Putamen (tissue), 1 donor: Measurements from ENCODE around the gene TMEM135.
"Not testable (repeated sequence)": the region's sequence is repeated elsewhere in the genome, so short reads cannot be mapped to it uniquely, and the experiment has no call there.

Source experiments
- DNase-seq: peaks from one replicate; pipeline ENCODE4 v3.0.0-alpha.2; 2016; ENCODE audit warnings: low spot score

The TMEM135 gene

GRCh38 chr11:87141980-87142514 lies 104.3 kb downstream of the TMEM135 start:
- DNase-seq, result no peak

- no peak for DNase-seq
These were observed 104.9 kb downstream of the TMEM135 start for GRCh38 chr11:87142594-87142993.

GRCh38 chr11:87143641-87144040 lies 105.9 kb downstream of the TMEM135 start:
- DNase-seq, result no peak

GRCh38 chr11:87144252-87144651 lies 106.5 kb downstream of the TMEM135 start:
- DNase-seq, result no peak

GRCh38 chr11:87148749-87149148 lies 111.0 kb downstream of the TMEM135 start:
- no peak for DNase-seq

- DNase-seq, result not testable (repeated sequence)
These were observed 112.0 kb downstream of the TMEM135 start for GRCh38 chr11:87149782-87150181.

- no peak for DNase-seq
These were observed 113.2 kb downstream of the TMEM135 start for GRCh38 chr11:87150936-87151335.

GRCh38 chr11:87154246-87154645 lies 116.5 kb downstream of the TMEM135 start:
- no peak for DNase-seq

GRCh38 chr11:87156970-87157369 lies 119.2 kb downstream of the TMEM135 start:
- no peak for DNase-seq

- not testable (repeated sequence) for DNase-seq
These were observed 131.3 kb downstream of the TMEM135 start for GRCh38 chr11:87169076-87169475.

- DNase-seq, result no peak
These were observed 135.7 kb downstream of the TMEM135 start for GRCh38 chr11:87173185-87174039.

GRCh38 chr11:87174870-87175269 lies 137.1 kb downstream of the TMEM135 start:
- no peak for DNase-seq

- DNase-seq, result no peak
These were observed 138.3 kb downstream of the TMEM135 start for GRCh38 chr11:87176044-87176443.

GRCh38 chr11:87179621-87180020 lies 141.9 kb downstream of the TMEM135 start:
- DNase-seq, result no peak

GRCh38 chr11:87180742-87181141 lies 143.0 kb downstream of the TMEM135 start:
- no peak for DNase-seq

- no peak for DNase-seq
These were observed 143.4 kb downstream of the TMEM135 start for GRCh38 chr11:87181143-87181542.

- DNase-seq, result no peak
These were observed 147.5 kb downstream of the TMEM135 start for GRCh38 chr11:87185228-87185627.

GRCh38 chr11:87187076-87187475 lies 149.3 kb downstream of the TMEM135 start:
- no peak for DNase-seq

GRCh38 chr11:87187930-87188329 lies 150.2 kb downstream of the TMEM135 start:
- no peak for DNase-seq

GRCh38 chr11:87188396-87188795 lies 150.7 kb downstream of the TMEM135 start:
- not testable (repeated sequence) for DNase-seq

- not testable (repeated sequence) for DNase-seq
These were observed 151.2 kb downstream of the TMEM135 start for GRCh38 chr11:87188921-87189320.

- no peak for DNase-seq
These were observed 152.3 kb downstream of the TMEM135 start for GRCh38 chr11:87190071-87190470.

GRCh38 chr11:87193756-87194470 lies 156.2 kb downstream of the TMEM135 start:
- no peak for DNase-seq
